M059J (cell line): ENCODE data around the gene SELENOM. TPM values are rescaled to one million over a fixed set of nuclear protein-coding genes. Genes with fewer than 3 reads are reported as not detected.
"Not testable (repeated sequence)": the region's sequence is repeated elsewhere in the genome, so short reads cannot be mapped to it uniquely, and the experiment has no call there.

ENCODE experiments used
- DNase-seq: peaks from one replicate; pipeline ENCODE4 v3.0.0-alpha.2; 2012; ENCODE audit warnings: low read depth
- total RNA-seq: library from RNA; depleted of rRNA; stranded (reverse); fragments of >200 nt; shearing (Covaris generic); gene quantifications from 2 replicates; pipeline ENCODE4 v1.2.3, GENCODE V29; 2014

SELENOM gene
- total RNA-seq, 1 experiment from 2014 or later = 6.0 TPM

DNA sequence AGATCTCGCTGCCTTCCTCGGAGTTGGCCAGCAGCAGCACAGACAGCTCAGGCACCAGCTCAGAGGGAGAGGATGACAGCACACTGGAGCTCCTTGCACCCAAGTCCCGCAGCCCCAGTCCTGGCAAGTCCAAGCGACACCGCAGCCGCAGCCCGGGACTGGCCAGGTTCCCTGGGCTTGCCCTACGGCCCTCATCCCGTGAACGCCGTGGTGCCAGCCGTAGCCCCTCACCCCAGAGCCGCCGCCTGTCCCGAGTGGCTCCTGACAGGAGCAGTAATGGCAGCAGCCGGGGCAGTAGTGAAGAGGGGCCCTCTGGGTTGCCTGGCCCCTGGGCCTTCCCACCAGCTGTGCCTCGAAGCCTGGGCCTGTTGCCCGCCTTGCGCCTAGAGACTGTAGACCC is 26.5 kb upstream of the SELENOM start:
- no peak for DNase-seq

DNA sequence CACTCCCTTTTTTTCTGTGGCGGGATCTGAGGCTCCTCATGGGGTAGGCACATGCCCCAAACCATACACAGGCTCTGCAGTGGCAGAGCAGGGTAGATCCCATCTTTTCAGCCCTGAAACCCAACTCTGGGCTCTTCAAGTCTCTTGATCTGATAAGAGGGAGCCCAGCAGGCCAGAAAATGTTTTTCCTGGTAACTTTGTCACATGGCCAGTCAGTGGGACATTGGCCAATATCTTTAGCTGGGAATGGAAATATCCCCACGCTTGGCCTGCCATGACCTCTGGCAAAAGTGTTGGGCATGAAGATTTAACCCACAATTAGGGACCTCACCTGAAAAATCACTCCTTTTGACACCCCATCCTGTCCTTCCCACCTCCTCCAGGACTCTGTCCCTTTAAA is 23.5 kb upstream of the SELENOM start:
- no peak for DNase-seq

DNA sequence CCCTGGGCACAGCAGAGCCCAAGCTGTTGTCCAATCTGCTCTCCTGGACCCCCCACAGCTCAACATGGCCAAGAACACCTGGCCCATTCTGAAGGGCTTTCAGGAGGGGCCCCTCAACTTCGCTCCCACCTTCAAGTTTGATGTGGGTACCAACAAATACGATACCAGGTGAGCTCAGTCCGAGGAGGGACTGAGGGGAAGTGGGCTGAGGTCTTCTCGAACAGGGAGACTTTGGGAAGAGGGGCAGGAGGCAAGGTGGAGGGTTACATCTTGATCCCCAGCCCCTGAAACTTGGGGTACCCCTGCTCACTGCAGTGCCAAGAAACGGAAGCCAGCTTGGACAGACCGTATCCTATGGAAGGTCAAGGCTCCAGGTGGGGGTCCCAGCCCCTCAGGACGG is 20.8 kb upstream of the SELENOM start:
- no peak for DNase-seq

DNA sequence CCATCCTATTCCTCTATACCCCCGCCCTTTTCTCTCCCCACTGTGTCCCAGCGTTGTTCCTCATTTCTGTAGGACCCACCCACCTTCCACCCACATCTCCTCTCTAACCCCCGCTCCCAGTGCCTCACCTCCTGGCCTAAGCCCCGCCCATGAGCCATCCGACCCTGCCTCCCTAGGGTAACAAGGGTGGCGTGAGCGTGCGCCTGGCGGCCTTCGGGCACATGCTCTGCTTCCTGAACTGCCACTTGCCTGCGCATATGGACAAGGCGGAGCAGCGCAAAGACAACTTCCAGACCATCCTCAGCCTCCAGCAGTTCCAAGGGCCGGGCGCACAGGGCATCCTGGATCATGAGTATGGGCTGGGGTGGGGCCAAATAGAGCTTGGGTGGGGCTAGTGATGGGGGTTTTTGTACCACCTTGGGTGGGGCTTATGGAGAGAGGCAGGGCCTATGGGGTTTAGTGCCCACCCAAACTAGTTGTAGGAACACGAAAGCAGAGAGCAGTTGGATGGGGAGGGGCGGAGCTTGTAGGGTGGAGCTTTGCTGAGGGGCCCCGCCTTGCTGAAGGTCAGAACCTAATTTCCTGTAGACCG is 19.9 kb upstream of the SELENOM start:
- DNase-seq = no peak

DNA sequence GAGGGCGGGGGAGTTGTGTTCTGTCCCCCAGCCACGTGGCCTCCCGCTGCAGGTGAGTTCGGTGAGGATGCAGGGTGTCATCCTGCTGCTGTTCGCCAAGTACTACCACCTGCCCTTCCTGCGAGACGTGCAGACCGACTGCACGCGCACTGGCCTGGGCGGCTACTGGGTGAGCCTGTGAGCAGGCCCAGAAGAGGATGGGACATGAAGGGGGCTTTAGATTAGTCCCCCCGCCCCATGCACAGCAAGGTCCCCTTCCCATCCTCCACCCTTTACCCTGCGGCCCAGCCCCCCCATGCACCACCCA is 19.5 kb upstream of the SELENOM start:
- DNase-seq = no peak

DNA sequence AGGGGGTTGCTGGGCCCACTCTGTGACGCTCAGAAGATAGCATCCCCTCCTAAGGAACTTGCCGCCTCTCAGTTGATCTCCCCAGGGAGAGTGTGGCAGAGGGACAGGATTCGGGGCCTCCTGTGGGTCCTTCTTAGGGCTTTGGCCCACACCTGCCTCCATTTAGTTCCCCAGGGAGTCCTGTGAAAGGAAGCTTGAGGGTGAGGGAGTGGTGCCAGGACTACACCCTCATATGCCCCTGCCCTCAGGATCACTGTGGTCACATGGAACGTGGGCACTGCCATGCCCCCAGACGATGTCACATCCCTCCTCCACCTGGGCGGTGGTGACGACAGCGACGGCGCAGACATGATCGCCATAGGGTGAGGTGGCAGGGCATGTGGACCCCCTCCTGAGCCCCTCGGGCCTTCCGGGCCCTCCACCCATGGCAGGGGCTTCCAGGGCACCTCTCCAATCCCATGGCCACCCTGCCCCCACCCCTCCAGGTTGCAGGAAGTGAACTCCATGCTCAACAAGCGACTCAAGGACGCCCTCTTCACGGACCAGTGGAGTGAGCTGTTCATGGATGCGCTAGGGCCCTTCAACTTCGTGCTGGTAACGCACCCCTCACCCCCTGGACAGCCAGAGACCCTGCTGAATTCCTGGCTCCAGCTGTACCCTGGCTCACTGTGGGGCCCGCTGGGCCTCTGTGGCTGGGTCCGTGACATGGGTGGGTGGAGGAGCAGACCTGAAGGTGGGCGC is 18.9 kb upstream of the SELENOM start:
- DNase-seq = no peak

DNA sequence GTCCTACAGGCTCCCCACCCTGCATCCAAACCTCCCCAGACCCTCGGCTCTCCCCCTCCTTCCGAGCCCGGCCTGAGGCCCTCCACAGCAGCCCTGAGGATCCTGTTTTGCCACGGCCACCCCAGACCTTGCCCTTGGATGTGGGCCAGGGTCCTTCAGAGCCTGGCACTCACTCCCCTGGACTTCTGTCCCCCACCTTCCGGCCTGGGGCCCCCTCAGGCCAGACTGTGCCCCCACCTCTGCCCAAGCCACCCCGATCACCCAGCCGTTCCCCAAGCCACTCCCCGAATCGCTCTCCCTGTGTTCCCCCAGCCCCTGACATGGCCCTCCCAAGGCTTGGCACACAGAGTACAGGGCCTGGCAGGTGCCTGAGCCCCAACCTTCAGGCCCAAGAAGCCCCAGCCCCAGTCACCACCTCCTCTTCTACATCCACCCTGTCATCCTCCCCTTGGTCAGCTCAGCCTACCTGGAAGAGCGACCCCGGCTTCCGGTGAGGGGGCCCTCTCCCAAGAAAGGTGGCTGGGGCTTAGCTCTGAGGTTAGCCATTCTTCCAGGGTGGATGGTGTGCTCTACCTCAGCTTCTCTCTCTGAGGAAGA is 18.3 kb upstream of the SELENOM start:
- no peak for DNase-seq

DNA sequence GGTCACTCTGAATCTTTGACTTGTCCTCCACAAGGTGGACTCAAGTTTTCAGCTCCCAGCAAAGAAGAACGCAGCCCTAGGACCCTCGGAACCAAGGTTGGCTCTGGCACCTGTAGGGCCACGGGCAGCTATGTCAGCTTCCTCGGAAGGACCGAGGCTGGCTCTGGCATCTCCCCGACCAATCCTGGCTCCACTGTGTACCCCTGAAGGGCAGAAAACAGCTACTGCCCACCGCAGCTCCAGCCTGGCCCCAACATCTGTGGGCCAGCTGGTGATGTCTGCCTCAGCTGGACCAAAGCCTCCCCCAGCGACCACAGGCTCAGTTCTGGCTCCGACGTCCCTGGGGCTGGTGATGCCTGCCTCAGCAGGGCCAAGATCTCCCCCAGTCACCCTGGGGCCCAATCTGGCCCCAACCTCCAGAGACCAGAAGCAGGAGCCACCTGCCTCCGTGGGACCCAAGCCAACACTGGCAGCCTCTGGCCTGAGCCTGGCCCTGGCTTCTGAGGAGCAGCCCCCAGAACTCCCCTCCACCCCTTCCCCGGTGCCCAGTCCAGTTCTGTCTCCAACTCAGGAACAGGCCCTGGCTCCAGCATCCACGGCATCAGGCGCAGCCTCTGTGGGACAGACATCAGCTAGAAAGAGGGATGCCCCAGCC is 17.6 kb upstream of the SELENOM start:
- no peak for DNase-seq

DNA sequence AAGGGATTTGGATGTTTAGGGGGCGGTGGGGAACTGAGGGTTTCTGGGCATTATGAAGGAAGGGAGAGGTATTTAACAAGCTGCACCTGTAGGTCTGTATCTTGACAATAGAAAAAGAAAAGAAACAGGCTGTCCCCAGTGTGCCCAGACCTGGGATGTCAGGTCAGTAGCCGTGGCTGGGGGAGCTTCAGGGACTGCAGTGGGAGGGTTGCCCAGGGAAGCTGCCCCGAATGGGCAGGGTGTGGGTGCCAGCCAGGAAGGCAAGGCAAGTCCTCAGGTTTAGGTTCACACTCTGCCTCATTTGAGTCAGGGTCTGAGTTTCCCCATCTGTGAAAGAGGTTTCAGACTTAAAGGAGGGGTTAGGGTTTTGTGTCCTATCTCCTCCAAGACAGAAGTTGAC is 16.9 kb upstream of the SELENOM start:
- DNase-seq = no peak

DNA sequence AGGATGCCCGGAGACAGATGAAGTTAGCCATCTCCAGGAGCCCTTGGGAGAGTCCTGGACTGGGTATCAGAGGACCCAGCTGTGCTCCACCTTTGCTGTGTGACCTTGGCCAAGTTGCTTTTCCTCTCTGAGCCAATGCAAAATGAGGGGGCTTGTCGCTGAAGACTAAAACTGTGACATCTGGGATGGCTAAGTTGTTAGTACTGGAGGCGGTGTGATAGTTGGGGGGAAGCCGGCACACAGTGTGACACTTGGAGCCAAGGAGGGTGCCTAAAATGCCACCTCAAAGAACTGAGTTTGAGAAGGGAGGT is 15.9 kb upstream of the SELENOM start:
- no peak for DNase-seq

DNA sequence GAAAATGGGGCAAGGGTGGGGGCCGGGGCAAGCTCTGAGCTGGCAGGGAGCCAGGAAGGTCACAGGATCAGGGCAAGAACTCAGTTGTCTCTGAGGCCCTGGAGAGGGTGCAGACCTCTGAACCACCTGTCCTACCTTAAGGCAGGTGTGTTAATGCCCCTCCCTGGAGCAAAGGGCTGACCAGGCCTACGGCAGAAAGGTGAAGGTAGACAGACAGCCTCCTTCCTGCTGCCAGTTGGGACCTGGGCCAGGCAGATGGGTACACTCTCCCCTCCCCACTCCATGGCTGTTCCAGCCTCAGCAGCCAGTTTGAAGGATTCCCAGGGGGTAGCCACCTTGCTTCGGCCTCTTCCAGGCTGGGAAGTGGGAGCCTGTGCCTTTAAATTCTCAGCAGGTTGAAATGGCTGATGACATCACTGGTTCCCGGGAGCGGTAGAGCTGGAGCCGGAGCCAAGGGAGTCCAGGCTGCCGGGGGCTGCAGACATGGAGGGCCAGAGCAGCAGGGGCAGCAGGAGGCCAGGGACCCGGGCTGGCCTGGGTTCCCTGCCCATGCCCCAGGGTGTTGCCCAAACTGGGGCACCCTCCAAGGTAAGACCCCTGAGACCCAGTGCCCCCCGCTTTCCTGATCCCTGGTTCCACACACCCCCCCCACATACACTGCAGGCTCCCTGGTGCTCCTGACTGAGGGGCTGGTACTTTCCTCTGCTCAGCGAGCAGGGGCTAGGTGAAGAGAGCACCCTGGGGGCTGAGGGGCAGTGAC is 15.3 kb upstream of the SELENOM start, which contains the start of gene INPP5J:
Gene INPP5J (plus strand): TSS at position 435 of the 760 bp plus-strand sequence. CDS start 49 bp downstream, at position 484.
- peak; percentile 45 for DNase-seq

DNA sequence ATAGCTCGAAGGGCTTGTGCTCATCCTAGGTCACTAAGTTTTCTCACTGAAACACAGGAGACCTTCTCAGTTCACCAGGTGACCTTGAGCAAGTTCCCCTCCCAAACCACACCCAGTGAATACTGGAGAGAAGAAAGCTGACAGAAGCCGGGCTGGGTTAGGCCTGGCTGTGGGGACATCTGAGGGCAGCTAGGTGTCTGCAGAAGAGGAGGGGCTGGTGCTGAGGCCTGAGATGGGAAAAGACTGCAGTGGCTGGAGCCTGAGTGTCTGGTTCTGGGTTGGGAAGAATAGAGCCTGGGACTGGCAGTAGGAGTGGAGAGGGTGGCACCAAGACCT is 14.8 kb upstream of the SELENOM start:
- no peak for DNase-seq

DNA sequence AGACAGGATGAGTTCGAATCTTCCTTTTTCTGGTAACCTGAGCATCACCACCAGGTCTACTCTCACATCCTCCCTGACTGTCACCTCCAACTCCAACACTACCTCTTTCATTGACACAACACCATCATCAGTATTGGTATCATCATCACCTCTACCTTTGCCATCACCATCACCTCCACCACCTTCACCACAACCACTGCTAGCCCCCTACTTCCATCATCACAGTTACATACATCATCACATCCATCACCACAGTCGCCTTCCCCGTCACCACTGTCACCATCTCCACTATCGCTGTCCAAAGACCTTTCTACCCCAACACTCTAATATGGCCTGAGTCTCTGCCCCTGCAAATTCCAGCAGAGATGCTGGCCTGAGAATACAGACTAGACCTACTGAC is 14.0 kb upstream of the SELENOM start:
- no peak for DNase-seq

DNA sequence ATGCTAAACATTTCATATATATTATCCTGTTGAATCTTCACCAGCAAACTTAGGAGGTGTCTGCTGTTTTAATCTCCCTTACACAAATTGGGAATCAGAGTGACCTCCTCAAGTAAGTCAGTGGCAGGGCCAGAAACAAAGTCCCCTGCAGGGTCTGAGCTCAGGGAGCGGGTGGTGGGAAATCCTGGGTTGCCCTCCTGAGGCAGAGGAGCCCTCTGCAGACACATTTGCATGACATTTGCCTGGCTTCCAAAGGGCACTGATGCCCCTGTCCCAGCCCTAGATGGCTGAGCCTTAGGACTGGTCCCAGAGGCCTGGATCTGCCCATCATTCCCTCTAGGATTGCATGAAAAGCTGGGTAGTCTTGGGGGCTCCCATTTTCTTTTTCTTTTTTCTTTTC is 13.3 kb upstream of the SELENOM start:
- no peak for DNase-seq

DNA sequence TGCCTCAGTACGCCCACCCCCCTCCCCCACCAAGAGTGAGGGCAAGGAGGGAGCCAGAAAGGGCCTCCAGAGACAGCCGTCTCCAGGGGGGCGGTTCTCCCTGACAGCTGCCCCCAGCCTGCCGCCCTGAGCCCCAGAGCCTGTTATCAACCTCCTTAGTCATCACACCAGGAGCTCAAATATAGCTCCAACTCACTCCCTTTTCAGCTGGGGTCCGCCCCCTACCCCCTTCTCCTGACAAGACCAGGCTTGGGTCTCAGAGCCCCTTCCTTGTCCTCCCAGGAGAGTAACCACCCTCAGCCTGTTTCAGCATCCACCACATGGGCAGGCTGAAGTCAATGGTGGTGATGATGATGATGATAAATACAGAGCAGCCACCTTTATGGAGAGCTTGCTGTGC is 12.9 kb upstream of the SELENOM start:
- no peak for DNase-seq

DNA sequence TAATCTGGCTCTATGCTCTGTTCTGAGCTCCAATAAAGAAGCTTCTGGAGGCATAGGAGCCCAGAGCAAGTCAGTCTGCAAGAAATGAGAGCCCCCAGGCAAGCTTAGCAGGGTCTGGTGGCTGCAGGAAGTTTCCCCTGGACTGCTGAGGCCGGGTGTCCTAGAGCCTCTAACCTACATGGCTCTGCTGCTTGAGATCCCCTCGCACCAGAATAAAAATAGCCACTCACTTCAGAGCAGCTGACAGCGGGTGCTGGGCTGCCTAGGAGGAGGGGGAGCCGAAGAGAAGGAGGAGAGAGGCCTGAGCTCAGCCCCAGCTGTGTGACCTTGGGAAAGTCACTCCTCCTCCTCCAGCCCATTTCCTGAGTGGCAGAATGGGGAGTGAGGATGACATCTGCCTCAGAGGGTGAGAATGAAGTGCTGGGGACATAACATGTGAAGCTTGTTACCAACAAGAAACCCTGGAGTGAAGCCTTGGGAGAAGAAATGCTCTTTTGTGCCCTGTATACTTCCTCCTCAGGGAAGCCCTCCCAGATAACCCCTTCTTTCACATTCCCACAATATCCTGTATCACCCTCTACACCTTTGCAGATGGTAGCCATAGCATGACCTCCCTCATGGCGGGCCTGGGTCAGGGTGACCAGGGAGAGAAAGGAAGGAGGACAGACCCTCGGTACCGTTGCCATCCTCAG is 11.8 kb upstream of the SELENOM start:
- no peak for DNase-seq

DNA sequence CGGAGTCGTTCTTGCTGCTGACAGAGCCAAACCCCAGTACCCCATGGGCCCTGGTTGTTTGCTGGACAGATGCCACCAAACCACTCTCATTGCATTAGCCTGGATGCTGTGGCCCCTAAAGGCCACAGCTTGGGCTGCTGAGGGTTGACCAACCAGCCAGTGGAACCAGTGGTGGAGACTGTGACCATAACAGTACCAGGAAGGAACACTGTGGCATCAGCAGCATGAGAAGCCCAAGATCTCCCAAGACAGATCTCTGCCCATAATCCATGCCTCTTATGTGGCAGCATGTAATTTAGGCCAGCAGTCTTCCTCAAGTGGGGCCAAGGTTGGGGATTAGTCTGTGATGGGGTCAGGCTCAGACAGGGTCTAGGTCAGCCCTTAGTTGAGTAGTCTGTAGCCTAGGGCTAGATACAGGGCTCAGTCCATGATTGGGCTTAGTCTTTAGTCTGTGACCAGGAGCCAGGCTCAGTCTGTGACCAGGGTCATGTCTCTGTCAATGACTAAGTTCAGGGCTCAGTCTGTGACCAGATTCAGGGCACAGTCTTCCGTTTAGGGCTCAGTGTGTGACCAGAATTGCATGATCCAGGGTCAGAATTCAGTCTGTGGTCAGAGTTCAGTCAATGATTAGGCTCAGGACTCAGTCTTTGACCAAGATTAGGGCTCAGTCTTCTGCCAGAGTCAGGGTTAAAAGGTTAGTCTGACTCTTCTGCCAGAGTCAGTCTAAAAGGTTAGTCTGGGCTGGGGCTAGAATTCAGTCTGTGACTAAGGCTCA is 10.9 kb upstream of the SELENOM start:
- no peak for DNase-seq

DNA sequence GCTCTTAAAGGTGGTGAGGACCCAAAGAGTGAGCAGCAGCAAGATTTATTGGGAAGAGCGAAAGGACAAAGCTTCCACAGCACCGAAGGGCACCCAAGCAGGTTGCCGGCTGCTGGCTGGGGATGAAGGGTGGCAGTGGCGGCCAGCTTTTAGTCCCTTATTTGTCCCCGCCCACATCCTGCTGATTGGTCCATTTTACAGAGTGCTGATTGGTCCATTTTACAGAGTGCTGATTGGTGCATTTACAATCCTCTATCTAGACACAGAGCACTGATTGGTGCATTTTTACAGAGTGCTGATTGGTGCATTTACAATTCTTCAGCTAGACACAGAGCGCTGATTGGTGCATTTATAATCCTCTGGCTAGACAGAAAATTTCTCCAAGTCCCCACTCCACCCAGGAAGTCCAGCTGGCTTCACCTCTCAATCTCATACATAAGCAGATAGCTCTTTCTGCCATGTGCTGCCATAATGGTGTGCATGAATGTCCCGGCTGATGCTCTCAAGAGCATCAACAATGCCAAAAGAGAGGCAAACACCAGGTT is 5.3 kb upstream of the SELENOM start:
- not testable (repeated sequence) for DNase-seq

DNA sequence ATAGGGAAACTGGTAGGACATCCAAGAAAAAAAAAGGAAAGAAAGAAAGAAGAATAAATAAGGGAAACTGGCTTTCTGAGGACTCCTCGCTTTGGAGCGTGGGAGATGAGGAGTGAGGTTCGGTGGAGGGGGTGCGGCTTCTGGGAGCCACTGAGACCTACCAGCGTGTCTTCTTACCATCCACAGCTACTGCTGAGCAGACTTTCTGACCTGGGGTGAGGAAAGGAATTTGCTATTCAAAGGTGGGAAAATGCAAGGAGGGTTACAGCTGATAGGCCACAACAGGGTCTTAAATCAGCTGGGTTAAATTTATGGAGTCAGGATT is 488 bp upstream of the SELENOM start:
- no peak for DNase-seq

DNA sequence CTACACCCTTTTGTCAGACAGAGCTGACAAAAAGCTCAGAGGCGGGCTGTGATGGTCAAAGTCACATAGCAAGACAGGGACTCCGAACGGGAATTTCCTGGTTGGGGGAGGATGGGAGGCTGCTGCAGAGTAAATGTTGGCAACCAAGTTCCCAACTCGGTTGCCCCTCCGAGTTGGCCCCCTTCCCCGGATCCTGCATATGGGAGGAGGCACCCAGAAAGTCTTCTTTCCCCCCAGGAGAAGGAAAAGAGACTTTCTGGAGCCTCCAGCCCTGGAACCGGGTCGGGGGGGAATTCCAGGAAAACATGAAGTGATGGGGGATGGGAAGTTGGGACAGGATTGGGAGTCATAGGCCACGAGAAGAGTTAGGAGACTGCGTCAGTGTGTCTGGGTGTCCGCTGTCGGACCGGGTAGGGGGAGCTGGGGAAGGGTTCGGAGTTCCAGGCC is 614 bp downstream of the SELENOM start:
- no peak for DNase-seq

DNA sequence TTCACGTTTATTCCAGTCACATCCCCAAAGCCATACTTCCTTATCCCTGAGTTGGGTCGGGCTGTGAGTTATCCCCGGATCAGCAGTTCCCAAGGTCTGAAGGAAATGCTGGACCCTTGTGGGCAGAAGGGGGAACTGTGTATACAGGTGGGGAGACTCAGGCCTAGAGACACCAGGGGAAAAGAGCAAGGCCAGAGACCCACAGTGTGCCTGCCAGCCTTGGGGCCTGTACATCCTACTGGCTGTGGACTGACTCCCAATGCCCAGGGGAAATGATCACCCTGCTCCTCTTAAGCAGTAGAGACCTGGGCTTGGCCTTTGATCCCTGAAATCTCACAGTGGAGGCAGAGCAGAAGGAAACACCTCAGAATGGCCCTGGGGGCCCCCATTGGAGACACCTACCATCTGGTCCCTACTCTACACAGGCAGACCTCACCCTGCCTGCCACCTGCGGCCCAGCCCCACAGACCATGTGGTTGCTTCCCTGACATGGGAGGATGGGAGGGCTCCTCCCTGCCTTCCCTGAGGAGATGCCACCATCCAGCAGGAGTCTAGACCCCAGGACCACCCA is 1.3 kb downstream of the SELENOM start:
- DNase-seq = peak; percentile 50
